Measurements from ENCODE around the gene NHS. TPM values are rescaled to one million over a fixed set of nuclear protein-coding genes. Genes with fewer than 3 reads are reported as not detected.

The NHS gene
- total RNA-seq, 3 donors from 2014 or later = 8.5 to 11.2 (median 8.8) TPM

DNA sequence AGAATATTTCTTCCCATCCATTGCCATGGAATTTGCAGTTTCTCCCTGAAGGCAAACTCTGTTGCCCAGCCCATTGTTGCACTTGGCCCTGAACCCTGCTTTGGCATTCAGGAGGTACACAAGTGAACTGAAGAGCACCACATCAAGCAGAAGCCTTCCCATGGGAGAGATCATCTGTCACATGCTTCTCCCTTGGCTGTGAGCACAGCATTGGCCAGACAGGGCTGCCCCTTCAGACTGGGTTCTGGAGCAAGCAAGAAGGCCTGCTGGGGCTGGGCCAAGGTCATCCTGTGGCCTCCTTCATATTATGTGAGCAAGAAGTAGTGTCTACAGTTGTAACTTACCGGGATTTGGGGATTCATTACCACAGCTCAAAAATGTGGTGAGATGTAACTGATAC, 385.0 kb downstream of the NHS start:
- DNase-seq (ENCODE audit: low spot score in 2 of 2) = no peak
- Histone ChIP-seq H3K4me1 (no peaks in the 10 kb centered on the region), H3K9me3 (no peaks in the 10 kb centered on the region), H3K27me3 (peaks cover 0 to 24% of the 10 kb centered on the region in 2 donors), H3K36me3 (no peaks in the 10 kb centered on the region), H3K27ac (no peak overlapping the region), H3K4me3 (no peak overlapping the region)
- intact Hi-C loops (cut with DNase I; ENCODE audit: low total_unique reads) = no loop called here
- TF ChIP-seq POLR2A (IDR thresholded peaks at IDR 0.05) (no peak), POLR2AphosphoS5 (IDR thresholded peaks at IDR 0.05) (no peak)

DNA sequence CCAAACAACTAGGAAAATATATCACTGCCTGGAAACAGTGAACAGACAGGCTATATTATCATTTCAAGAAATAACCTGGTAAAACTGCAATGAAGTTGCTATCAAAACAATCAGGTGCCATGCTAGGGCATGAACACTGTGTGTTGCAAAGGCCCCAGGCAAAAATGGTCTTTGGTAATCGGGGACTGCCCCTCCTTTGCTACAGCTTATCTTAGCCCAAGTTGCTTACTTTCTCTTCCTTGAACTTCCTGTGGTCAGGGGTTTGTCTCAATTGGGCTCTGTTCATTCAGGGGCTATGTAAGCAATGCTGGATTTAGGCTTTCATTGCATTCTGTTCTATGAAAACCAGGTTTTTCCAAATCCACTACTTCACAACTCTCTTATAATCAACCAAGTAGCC, 392.7 kb downstream of the NHS start:
- H3K27me3 ChIP-seq = peaks cover 0 to 45% of the 10 kb centered on the region in 2 donors
- no peak overlapping the region for H3K27ac ChIP-seq
- H3K36me3 ChIP-seq = no peaks in the 10 kb centered on the region
- H3K9me3 ChIP-seq = no peaks in the 10 kb centered on the region
- no peak overlapping the region for H3K4me3 ChIP-seq
- DNase-seq (ENCODE audit: low spot score in 2 of 2) = no peak
- intact Hi-C loops (cut with DNase I; ENCODE audit: low total_unique reads) = no loop called here
- TF ChIP-seq POLR2A (IDR thresholded peaks at IDR 0.05) (no peak), POLR2AphosphoS5 (IDR thresholded peaks at IDR 0.05) (no peak)
- TF ChIP-seq, protein P1, sequence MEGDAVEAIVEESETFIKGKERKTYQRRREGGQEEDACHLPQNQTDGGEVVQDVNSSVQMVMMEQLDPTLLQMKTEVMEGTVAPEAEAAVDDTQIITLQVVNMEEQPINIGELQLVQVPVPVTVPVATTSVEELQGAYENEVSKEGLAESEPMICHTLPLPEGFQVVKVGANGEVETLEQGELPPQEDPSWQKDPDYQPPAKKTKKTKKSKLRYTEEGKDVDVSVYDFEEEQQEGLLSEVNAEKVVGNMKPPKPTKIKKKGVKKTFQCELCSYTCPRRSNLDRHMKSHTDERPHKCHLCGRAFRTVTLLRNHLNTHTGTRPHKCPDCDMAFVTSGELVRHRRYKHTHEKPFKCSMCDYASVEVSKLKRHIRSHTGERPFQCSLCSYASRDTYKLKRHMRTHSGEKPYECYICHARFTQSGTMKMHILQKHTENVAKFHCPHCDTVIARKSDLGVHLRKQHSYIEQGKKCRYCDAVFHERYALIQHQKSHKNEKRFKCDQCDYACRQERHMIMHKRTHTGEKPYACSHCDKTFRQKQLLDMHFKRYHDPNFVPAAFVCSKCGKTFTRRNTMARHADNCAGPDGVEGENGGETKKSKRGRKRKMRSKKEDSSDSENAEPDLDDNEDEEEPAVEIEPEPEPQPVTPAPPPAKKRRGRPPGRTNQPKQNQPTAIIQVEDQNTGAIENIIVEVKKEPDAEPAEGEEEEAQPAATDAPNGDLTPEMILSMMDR (IDR thresholded peaks at IDR 0.05) = no peak
- no peaks in the 10 kb centered on the region for H3K4me1 ChIP-seq

DNA sequence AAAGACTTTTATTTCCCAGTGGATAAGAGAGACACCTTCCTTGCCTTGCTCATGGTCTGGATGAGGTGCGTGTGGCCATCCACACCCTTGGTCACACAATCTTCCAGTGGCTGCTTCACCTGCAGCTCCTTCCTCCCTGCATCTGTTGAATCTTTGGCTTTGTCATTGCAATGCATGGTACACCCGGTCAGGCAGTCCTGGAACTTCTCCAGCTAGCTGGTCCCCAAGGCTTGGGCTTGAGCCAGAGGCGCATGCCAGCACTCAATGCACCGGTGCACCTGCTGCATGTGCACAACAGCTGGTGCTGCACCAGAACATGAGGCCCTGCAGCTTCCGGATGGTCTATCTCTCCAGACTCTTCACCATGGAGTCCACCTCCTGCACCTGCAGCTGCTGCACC, 394.0 kb downstream of the NHS start:
- H3K27me3 ChIP-seq = peaks cover 0 to 58% of the 10 kb centered on the region in 2 donors
- no peaks in the 10 kb centered on the region for H3K4me1 ChIP-seq
- no peak overlapping the region for H3K27ac ChIP-seq
- no peak overlapping the region for H3K4me3 ChIP-seq
- H3K9me3 ChIP-seq = no peaks in the 10 kb centered on the region
- no peaks in the 10 kb centered on the region for H3K36me3 ChIP-seq
- DNase-seq (ENCODE audit: low spot score in 2 of 2) = no peak
- intact Hi-C loops (cut with DNase I; ENCODE audit: low total_unique reads) = no loop called here
- TF ChIP-seq POLR2AphosphoS5 (IDR thresholded peaks at IDR 0.05) = no peak
- TF ChIP-seq, protein P1 (IDR thresholded peaks at IDR 0.05) = no peak

DNA sequence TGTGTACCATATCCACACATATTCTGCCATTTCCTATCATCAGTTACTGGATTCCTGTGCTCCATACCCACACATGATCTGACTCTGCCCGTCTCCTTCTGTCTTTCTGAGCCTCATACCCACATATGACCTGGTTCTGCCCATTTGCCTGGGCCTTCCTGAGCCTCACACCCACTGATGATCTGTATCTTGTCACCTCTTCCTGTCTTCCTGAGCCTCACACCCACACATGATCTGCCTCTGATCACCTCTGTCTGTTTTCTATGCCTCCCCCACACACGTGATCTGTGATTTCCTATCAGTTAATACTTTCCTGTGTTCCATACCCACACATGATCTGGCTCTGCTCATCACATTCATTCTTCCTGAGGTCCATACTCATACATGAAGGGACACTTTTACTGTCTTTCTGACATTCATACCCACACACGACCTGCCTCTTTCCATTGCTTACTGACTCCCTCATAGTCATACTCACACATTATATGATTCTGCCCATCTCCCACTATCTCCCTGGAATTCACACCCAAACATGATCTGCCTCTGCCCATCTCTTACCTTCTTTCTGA, 394.8 kb downstream of the NHS start:
- Histone ChIP-seq H3K4me3 (no peak overlapping the region), H3K9me3 (no peaks in the 10 kb centered on the region), H3K36me3 (no peaks in the 10 kb centered on the region), H3K4me1 (no peaks in the 10 kb centered on the region), H3K27me3 (peaks cover 0 to 59% of the 10 kb centered on the region in 2 donors), H3K27ac (no peak overlapping the region)
- TF ChIP-seq POLR2AphosphoS5 (IDR thresholded peaks at IDR 0.05) (no peak), POLR2A (IDR thresholded peaks at IDR 0.05) (no peak)
- TF ChIP-seq, protein P1 (IDR thresholded peaks at IDR 0.05) = no peak
- intact Hi-C loops (cut with DNase I; ENCODE audit: low total_unique reads) = no loop called here
- no peak for DNase-seq (ENCODE audit: low spot score in 2 of 2)

DNA sequence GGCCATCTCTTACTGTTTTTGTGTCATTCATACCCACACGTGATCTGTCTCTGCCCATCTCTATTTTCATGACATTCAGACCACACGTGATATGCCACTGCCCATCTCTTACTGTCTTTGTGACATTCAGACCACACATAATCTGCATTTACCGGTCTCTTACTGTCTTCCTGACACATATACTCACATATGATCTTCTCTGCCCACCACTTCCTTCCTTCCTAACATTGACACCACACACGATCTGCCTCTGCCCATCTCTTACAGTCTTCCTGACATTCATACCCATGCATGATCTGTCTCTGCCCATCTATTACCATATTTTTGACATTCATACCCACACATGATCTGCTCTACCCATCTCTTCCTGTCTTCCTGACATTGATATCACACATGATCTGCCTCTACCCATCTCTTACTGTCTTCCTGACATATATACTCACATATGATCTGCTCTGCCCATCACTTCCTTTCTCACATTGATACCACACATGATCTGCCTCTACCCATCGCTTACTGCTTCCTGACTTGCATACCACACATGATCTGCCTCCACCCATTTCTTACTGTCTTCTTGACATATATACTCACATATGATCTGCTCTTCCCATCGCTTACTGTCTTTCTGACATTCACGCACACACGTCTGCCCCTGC, 398.3 kb downstream of the NHS start:
- Histone ChIP-seq H3K4me1 (no peaks in the 10 kb centered on the region), H3K27me3 (peaks cover 0 to 55% of the 10 kb centered on the region in 2 donors), H3K4me3 (no peak overlapping the region), H3K27ac (no peak overlapping the region), H3K9me3 (peaks cover 0 to 4% of the 10 kb centered on the region in 2 donors), H3K36me3 (no peaks in the 10 kb centered on the region)
- intact Hi-C loops (cut with DNase I; ENCODE audit: low total_unique reads) = no loop called here
- DNase-seq (ENCODE audit: low spot score in 2 of 2) = no peak
- TF ChIP-seq POLR2AphosphoS5 (IDR thresholded peaks at IDR 0.05) (no peak), POLR2A (IDR thresholded peaks at IDR 0.05) (no peak)
- TF ChIP-seq, protein P1 (IDR thresholded peaks at IDR 0.05) = no peak
